BE2C (cell line): ENCODE data around the gene FHOD3.

Experiments
- DNase-seq: peaks from one replicate; pipeline ENCODE4 v3.0.0-alpha.2; 2020
- H3K27me3 ChIP-seq: fragments of 250-450 bp; sonication (Bioruptor Pico); 2 replicates; pipeline ENCODE4 v1.5.1; 2020; ENCODE audit warnings: mild to moderate bottlenecking
- H3K36me3 ChIP-seq: fragments of 250-450 bp; sonication (Bioruptor Pico); 2 replicates; pipeline ENCODE4 v1.5.1; 2020; ENCODE audit warnings: mild to moderate bottlenecking
- H3K4me1 ChIP-seq: fragments of 250-450 bp; sonication (Bioruptor Pico); 2 replicates; pipeline ENCODE4 v1.5.1; 2020
- H3K4me3 ChIP-seq: 2 replicates; pipeline ENCODE4 v1.5.1; 2011; ENCODE audit warnings: low read depth, low read length
- H3K9me3 ChIP-seq: fragments of 250-450 bp; sonication (Bioruptor Pico); 2 replicates; pipeline ENCODE4 v1.5.1; 2020
- CTCF ChIP-seq: IDR thresholded peaks from 2 replicates; pipeline ENCODE4 v1.5.1; 2012; ENCODE audit warnings: mild to moderate bottlenecking, low read depth, low read length

The FHOD3 gene

GRCh38 chr18:36446059-36446458, 148.5 kb downstream of the FHOD3 start:
- Histone ChIP-seq H3K36me3 (no peaks in the 10 kb centered on the region), H3K27me3 (no peaks in the 10 kb centered on the region), H3K4me1 (peaks cover 4% of the 10 kb centered on the region), H3K9me3 (no peaks in the 10 kb centered on the region), H3K4me3 (no peak overlapping the region)
- no peak for TF ChIP-seq CTCF
- DNase-seq, result peak; percentile 77

GRCh38 chr18:36448384-36449290, 151.1 kb downstream of the FHOD3 start:
- DNase-seq, result no peak
- no peaks in the 10 kb centered on the region for H3K9me3 ChIP-seq
- no peak overlapping the region for H3K4me3 ChIP-seq
- no peak for TF ChIP-seq CTCF
- no peaks in the 10 kb centered on the region for H3K27me3 ChIP-seq
- peaks cover 4% of the 10 kb centered on the region for H3K4me1 ChIP-seq
- no peaks in the 10 kb centered on the region for H3K36me3 ChIP-seq

- peaks cover 4% of the 10 kb centered on the region for H3K4me1 ChIP-seq
- no peaks in the 10 kb centered on the region for H3K9me3 ChIP-seq
- DNase-seq, result no peak
- TF ChIP-seq CTCF, result no peak
- H3K27me3 ChIP-seq, result no peaks in the 10 kb centered on the region
- no peak overlapping the region for H3K4me3 ChIP-seq
- no peaks in the 10 kb centered on the region for H3K36me3 ChIP-seq
These were observed 151.9 kb downstream of the FHOD3 start for GRCh38 chr18:36449451-36449850.

- TF ChIP-seq CTCF, result no peak
- no peak for DNase-seq
- no peaks in the 10 kb centered on the region for H3K9me3 ChIP-seq
- peaks cover 4% of the 10 kb centered on the region for H3K4me1 ChIP-seq
- no peaks in the 10 kb centered on the region for H3K36me3 ChIP-seq
- H3K4me3 ChIP-seq, result no peak overlapping the region
- H3K27me3 ChIP-seq, result no peaks in the 10 kb centered on the region
These were observed 152.8 kb downstream of the FHOD3 start for GRCh38 chr18:36450264-36450663.

- Histone ChIP-seq H3K27me3 (no peaks in the 10 kb centered on the region), H3K36me3 (no peaks in the 10 kb centered on the region), H3K9me3 (no peaks in the 10 kb centered on the region), H3K4me3 (no peak overlapping the region), H3K4me1 (peaks cover 1% of the 10 kb centered on the region)
- TF ChIP-seq CTCF, result no peak
- no peak for DNase-seq
These were observed 154.1 kb downstream of the FHOD3 start for GRCh38 chr18:36451454-36452251.

- Histone ChIP-seq H3K4me1 (no peaks in the 10 kb centered on the region), H3K4me3 (no peak overlapping the region), H3K9me3 (no peaks in the 10 kb centered on the region), H3K27me3 (no peaks in the 10 kb centered on the region), H3K36me3 (no peaks in the 10 kb centered on the region)
- TF ChIP-seq CTCF, result no peak
- DNase-seq, result no peak
These were observed 156.7 kb downstream of the FHOD3 start for GRCh38 chr18:36454245-36454644.
